ENCODE measurements around the gene EIF4G1.

Gene EIF4G1

DNA sequence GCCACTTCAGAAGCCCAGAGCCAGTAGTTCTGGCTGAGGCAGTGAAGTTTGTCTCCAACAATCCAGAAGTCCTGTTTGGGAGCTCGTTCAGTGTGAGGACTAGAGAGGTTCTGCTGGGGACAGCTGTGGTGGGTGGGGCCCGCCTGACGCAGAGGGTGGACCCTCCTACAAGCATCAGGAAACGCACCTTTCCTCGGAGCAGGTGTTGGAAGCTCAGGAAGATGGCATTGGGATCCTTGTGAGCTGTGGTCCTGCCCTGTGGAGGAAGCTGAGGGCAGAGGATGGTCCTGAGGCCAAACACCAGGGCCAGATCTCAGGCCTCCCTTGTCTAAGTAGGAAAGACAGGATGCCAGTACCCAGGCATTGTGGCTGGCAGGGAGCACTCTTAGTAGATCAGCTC, 58.5 kb downstream of the EIF4G1 start:
- DNase-seq: no peak

DNA sequence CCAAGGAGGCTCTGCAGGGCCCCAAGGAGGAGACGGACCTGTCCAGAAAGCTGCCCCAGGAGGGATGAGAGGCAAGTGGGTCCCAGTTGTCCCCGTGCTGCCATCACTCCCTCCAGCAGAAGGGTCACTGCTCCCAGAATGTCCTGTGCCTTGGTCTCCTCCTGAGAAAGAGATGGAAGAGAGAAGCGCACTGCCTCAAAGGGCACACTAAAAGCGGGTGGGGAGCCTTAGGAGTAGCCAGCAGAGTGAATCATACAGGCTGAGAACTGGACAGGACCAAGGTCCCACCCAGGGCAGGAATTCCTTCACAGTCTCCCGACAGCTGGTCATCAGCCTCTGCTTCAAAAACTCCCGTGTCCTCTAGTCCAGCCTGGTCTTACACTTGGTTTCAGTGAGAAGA, 59.0 kb downstream of the EIF4G1 start:
- no peak for DNase-seq

DNA sequence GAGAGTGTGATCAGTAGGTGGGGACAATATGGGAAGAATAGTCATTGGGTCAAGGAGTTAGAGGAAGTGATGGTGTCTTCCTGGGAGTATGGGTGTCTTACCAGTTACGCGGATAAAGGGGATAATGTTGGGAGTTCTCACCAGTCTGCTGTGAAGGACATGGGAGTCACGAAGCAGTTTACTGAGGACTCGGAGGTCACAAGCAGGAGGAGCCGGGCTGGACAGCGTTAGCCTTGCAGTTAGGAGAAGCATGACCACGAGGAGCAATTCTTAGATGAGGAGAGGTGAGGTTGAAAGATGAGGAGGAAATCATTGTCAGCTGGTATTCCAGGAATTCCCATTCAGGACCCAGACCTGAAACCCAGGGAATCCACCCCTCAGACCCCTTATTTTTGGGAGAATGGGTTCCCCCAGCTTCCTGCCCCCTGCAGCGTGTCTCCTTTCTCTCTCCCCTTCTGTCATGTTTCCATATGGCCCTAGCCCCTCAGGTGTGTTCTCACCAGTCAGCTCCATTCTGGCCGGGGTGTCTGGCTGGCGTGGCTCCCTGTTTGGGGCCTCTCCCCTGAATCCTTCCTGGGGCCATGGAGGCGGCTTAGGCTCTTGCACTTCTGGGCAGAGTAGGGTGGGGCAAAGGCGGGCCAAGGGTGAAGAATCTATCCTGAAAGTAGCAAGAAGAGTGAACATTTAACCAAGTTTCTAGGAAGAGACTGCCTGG, 61.5 kb downstream of the EIF4G1 start:
- no peak for DNase-seq

DNA sequence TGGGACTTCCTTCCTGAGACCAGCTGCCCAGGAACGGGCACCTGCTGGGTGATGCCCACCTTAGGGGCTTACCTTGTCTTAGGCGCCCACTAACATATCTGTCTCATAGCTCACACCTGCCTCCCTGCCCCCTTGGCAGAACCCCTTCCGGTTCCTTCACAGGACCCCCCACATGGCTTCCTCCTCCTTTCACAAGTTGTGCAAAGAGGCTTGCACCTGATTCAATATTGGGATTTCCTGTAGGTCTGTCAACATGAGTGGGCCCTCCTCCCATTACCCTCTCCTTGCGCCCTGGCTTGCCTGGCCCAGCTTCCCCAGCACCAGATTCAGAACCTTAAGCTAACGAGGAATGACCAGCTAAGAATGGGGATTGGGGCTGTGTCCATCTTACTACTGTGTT, 63.0 kb downstream of the EIF4G1 start:
- no peak for DNase-seq

DNA sequence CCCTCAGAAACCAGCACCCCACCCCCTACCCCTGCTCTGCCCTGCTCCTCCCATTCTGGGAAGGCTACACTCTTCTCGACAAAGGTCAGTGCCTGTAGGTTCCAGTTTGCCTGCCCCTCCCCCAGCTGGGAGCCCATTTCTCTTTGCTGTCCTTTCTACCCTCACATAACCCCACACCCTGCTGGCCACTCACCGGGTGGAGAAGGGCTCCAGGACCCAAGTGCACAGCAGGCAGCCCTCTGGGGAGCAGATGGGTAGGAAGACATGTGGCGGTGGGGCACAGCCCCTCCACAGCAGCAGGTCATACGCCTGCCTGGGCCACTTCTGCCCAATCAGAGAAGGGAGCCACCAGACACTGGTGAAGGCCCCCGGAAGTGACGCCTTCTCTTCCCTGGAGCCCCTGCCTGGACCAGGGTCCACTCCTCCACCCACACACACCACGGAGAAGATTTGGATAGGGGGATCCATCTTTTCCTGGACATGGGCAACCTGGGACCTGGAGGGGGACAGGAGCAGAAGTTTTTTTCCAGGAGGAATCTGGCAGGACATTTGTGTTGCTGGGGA, 63.6 kb downstream of the EIF4G1 start, which contains the start of gene THPO:
Gene THPO (minus strand): TSS at position 326 of the 564 bp plus-strand sequence. CDS start 1,948 bp downstream, outside the sequence.
- DNase-seq: no peak

DNA sequence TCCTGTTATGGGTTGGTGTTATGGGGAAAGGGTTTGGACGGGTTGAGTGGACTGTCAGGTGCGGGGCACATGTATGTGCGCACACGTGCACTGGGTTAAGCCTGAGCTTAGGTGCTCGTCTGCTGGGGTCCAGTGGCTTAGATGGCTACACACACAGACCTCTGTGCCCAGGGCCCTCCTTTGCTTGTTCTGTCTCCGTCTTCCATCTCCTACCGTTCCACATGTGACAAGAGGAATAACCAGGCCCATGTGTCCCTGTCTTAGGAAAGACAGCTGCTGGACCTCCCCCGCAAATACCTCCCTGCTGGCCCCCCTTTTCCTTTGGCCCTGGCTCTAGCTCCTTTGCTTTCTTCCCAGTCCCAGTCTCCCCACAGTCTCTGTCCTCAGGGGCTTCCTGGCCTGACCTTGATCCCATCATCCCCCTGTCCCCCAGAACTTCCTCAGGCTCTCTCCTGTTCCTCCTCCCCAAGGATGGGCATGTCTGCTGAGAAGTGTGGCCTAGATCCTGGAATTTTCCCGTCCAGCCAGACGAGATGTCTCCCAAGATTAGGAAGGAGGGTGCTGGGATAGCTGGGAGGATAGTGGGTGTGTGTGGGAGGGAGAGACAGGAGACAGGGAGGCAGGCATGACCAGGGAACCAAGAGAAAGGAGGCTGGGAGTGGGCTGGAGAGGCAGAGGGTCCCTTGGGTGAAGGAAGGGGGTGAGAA, 64.4 kb downstream of the EIF4G1 start:
- DNase-seq: no peak

DNA sequence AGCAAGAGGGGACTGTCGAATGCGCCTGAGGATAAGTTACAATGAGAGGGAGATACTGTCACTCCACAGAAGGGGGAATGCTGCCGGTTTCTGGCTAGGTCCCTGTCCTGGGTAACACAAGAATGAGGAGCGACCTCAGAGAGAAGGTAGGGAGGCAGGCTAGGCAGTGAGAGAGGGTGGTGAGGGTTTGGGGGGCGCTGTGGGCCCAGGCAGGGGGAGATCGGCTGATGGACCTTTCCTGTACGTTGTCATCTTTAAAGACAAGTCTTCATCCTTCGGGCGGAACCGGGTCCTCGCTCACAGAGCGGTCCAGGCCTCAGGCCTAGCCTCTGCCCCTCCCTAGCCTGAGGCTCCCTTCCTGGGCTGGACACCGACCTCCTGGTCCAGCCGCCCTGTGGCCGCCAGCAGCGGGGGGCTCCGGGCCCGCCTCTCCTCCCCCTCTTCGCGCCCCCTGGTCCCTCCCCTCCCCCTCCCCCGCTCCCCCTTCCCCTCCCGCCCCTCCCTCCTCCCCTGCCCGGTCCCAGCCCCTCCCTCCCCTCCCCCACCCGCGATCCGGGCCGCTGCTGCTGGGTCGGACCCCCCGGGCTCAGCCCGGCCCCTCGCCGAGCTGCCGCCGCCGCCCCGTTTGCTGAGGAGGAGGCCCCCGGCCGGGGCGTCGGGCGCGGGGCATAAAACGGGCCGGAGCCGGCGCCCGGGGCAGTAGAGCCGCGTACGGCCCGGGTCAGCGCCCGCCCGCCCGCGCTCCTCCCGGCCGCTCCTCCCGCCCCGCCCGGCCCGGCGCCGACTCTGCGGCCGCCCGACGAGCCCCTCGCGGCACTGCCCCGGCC, 65.2 kb downstream of the EIF4G1 start, which contains the start of gene CHRD:
Gene CHRD (plus strand): TSS at position 697 of the 827 bp plus-strand sequence. CDS start 265 bp downstream, outside the sequence.
- DNase-seq: no peak

DNA sequence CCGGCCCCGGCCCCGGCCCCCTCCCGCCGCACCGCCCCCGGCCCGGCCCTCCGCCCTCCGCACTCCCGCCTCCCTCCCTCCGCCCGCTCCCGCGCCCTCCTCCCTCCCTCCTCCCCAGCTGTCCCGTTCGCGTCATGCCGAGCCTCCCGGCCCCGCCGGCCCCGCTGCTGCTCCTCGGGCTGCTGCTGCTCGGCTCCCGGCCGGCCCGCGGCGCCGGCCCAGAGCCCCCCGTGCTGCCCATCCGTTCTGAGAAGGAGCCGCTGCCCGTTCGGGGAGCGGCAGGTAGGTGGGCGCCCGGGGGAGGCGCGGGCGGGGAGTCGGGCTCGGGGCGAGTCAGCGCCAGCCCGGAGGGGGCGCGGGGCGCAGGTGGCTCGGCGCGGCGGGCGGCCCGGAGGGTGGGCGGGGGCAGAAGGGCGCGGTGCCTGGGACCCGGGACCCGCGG, 65.8 kb downstream of the EIF4G1 start:
- no peak for DNase-seq

DNA sequence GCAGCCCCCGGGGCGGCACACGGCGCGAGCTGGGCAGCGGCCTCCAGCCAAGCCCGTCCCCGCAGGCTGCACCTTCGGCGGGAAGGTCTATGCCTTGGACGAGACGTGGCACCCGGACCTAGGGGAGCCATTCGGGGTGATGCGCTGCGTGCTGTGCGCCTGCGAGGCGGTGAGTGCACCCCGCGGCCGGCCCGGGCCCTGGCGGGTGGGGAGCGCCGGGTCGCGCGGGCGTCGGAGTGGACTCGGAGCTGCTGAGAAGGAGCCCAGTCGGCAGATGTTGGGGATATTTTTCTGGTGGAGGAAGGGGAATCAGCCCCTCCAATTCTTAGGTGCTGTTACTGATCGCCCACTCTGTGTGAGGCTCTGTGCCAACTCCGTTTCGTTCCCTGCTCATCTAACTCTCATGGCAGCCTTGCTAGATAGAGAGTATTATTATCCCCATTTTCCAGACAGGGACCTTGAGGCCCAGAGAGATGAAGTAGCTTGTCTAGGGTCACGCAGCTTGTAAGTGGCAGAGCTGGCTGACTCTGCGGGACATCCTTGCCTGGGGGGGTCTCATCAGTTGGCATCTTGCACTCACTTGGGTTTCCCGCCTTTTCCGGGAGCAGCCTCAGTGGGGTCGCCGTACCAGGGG, 66.3 kb downstream of the EIF4G1 start:
- no peak for DNase-seq

DNA sequence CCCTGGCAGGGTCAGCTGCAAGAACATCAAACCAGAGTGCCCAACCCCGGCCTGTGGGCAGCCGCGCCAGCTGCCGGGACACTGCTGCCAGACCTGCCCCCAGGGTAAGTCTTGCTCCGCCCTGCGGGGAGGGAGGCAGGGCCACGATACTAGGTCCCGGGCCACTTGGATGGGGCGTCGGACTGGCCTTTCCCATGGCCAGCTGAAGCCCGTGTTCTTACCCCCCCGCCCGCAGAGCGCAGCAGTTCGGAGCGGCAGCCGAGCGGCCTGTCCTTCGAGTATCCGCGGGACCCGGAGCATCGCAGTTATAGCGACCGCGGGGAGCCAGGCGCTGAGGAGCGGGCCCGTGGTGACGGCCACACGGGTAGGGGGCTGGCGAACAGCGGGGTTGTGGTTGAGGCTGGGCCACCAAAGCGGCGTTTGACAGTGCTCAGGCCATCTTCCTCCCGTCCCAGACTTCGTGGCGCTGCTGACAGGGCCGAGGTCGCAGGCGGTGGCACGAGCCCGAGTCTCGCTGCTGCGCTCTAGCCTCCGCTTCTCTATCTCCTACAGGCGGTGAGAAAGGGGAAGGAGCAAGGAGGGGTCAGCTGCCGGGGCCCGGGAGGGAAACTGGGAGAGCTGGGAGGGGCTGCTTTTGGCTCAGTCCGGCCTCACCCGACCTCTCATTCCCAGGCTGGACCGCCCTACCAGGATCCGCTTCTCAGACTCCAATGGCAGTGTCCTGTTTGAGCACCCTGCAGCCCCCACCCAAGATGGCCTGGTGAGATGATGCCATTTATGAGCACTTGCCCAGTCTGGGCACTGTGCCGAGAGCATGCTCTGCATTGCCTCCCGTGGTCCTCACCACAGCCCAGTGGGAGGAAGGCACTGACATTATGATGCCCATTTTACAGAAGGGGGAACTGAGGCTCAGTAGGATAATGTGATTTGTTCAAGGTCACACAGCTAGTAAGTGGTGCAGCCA, 67.1 kb downstream of the EIF4G1 start:
- DNase-seq: no peak

DNA sequence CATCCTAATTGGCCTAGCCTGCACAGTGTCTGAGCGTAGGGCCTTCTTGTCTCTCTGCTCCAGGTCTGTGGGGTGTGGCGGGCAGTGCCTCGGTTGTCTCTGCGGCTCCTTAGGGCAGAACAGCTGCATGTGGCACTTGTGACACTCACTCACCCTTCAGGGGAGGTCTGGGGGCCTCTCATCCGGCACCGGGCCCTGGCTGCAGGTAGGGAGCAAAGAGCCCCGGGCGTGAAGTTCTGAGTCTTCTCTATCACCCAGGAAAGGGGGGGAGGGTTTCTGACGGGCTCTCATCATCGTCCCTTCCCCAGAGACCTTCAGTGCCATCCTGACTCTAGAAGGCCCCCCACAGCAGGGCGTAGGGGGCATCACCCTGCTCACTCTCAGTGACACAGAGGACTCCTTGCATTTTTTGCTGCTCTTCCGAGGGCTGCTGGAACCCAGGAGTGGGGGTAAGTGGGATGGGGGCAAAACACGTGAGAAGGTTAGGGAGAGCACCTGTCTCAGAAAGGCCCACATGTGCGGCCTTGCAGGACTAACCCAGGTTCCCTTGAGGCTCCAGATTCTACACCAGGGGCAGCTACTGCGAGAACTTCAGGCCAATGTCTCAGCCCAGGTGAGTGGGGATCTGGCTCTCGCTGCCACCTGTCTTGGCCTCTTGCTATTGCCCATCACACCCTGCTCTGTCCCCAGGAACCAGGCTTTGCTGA, 68.1 kb downstream of the EIF4G1 start:
- no peak for DNase-seq

DNA sequence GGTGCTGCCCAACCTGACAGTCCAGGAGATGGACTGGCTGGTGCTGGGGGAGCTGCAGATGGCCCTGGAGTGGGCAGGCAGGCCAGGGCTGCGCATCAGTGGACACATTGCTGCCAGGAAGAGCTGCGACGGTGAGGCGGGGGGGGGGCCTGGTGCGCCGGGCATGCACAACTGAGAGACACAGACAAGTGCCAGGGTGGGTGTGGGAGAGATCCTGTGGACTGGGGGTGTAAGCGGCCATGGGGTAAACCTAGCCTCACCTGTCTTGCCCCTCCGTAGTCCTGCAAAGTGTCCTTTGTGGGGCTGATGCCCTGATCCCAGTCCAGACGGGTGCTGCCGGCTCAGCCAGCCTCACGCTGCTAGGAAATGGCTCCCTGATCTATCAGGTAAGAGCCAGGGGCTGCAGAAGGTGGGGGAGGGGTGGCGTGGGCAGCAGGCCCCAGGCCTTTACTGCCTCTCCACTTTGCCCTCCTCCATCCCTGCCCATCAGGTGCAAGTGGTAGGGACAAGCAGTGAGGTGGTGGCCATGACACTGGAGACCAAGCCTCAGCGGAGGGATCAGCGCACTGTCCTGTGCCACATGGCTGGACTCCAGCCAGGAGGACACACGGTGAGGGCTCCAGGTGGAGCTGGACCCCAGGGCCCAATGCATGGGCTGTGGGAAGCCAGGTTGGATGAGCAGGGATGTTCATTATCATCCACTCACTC, 68.8 kb downstream of the EIF4G1 start:
- DNase-seq: no peak

DNA sequence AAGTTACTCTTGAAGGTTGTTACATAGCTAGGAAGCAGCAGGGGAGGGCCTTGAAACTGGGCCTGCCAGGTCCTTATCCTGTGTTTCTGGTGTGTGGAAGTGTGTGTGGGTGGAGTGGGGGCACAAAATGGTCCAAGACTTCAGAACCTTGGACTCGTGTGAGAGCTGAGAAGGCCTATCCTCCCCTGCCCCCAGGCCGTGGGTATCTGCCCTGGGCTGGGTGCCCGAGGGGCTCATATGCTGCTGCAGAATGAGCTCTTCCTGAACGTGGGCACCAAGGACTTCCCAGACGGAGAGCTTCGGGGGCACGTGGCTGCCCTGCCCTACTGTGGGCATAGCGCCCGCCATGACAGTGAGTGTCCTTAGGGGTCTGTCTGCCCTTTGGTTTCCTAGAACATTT, 69.9 kb downstream of the EIF4G1 start:
- DNase-seq: no peak

All from NCI-H526 treated with DMSO at 0.1 percent for 48 hours (cell line).